Measurements from ENCODE around the gene STK38L. TPM values are rescaled to one million over a fixed set of nuclear protein-coding genes. Genes with fewer than 3 reads are reported as not detected.

STK38L gene
- total RNA-seq, 1 experiment from 2014 or later, result 25.2 TPM

GRCh38 chr12:27337376-27337775 is 93.3 kb downstream of the STK38L start:
- H3K4me1 ChIP-seq (ENCODE audit: control insufficient read depth, insufficient read depth, low read length), result peaks cover 29% of the 10 kb centered on the region
- no peak for TF ChIP-seq REST (IDR thresholded peaks at IDR 0.05; ENCODE audit: insufficient read depth in 1 of 2, low read depth in 2 of 2, low read length in 1 of 2)
- no peak for TF ChIP-seq SIN3A (IDR thresholded peaks at IDR 0.05; ENCODE audit: borderline replicate concordance, insufficient read depth, low read depth, low read length)
- TF ChIP-seq CTCF (IDR thresholded peaks at IDR 0.05), result no peak
- TF ChIP-seq TCF7L2 (IDR thresholded peaks at IDR 0.05; ENCODE audit: low read depth, low read length), result no peak
- TF ChIP-seq POLR2AphosphoS5 (IDR thresholded peaks at IDR 0.05; ENCODE audit: low read depth, low read length), result no peak
- BruUV-seq (replicated peaks), result no TSS peak
- no peaks in the 10 kb centered on the region for H3K36me3 ChIP-seq (ENCODE audit: control insufficient read depth, insufficient read depth, low read length)
- ATAC-seq (no peak), DNase-seq (ENCODE audit: low read depth, low spot score) (no peak)
- no peak overlapping the region for H3K27ac ChIP-seq (ENCODE audit: low read length)
- no peaks in the 10 kb centered on the region for H3K9me3 ChIP-seq (ENCODE audit: control insufficient read depth, insufficient read depth, low read depth, low read length)
- ChIA-PET CTCF (no interaction called here), POLR2A (interaction anchor here (0.7 to 0.8 kb wide), 3 partner anchors 13 to 148 kb away, joined by 3 to 15 read pairs (median 7); no protein-coding TSS in a partner anchor)
- intact Hi-C loops (cut with micrococcal nuclease; ENCODE audit: unreplicated experiment), result loop anchor here (2.0 to 10.0 kb wide), 3 partner anchors 19 to 367 kb away; no protein-coding TSS in a partner anchor
- H3K27me3 ChIP-seq (ENCODE audit: control insufficient read depth, insufficient read depth, low read length), result no peaks in the 10 kb centered on the region
- in situ Hi-C loops (cut with HindIII; ENCODE audit: low pct_unique_long_range_greater_than_20kb, low sequenced_read_pairs), result no loop called here
- H3K4me3 ChIP-seq (ENCODE audit: low read depth in 2 of 2, low read length in 2 of 2), result no peak overlapping the region

GRCh38 chr12:27338473-27338872 is 94.4 kb downstream of the STK38L start:
- TF ChIP-seq CTCF (IDR thresholded peaks at IDR 0.05) (no peak), REST (IDR thresholded peaks at IDR 0.05; ENCODE audit: insufficient read depth in 1 of 2, low read depth in 2 of 2, low read length in 1 of 2) (no peak), POLR2AphosphoS5 (IDR thresholded peaks at IDR 0.05; ENCODE audit: low read depth, low read length) (no peak), SIN3A (IDR thresholded peaks at IDR 0.05; ENCODE audit: borderline replicate concordance, insufficient read depth, low read depth, low read length) (no peak), TCF7L2 (IDR thresholded peaks at IDR 0.05; ENCODE audit: low read depth, low read length) (no peak)
- no TSS peak for BruUV-seq (replicated peaks)
- intact Hi-C loops (cut with micrococcal nuclease; ENCODE audit: unreplicated experiment), result loop anchor here (10.0 kb wide), 2 partner anchors 46 to 366 kb away; no protein-coding TSS in a partner anchor
- ChIA-PET CTCF (no interaction called here), POLR2A (interaction anchor here (0.5 to 0.8 kb wide), 2 partner anchors 57 to 270 kb away, joined by 7 to 15 read pairs; no protein-coding TSS in a partner anchor)
- in situ Hi-C loops (cut with HindIII; ENCODE audit: low pct_unique_long_range_greater_than_20kb, low sequenced_read_pairs), result no loop called here
- no peaks in the 10 kb centered on the region for H3K36me3 ChIP-seq (ENCODE audit: control insufficient read depth, insufficient read depth, low read length)
- H3K27me3 ChIP-seq (ENCODE audit: control insufficient read depth, insufficient read depth, low read length), result no peaks in the 10 kb centered on the region
- no peak for DNase-seq (ENCODE audit: low read depth, low spot score)
- H3K27ac ChIP-seq (ENCODE audit: low read length), result no peak overlapping the region; the same call in 1 of the 2 replicates
- ATAC-seq, result no peak
- peaks cover 36% of the 10 kb centered on the region for H3K4me1 ChIP-seq (ENCODE audit: control insufficient read depth, insufficient read depth, low read length)
- H3K9me3 ChIP-seq (ENCODE audit: control insufficient read depth, insufficient read depth, low read depth, low read length), result no peaks in the 10 kb centered on the region
- H3K4me3 ChIP-seq (ENCODE audit: low read depth in 2 of 2, low read length in 2 of 2), result no peak overlapping the region
